IMR-90 (cell line): Measurements from ENCODE around the gene PGR. TPM values are rescaled to one million over a fixed set of nuclear protein-coding genes. Genes with fewer than 3 reads are reported as not detected.

ENCODE experiments used
- ATAC-seq: fragments of 200-7000 bp; cut with Tn5 transposase; 2 replicates; pipeline ENCODE4 v1.9.1; 2020; ENCODE audit warnings: low read depth, mild to moderate bottlenecking, moderate library complexity
- BruUV-seq: library from RNA; stranded (reverse); fragments of 400-500 nt; replicated peaks from 2 replicates; lab custom pipeline; 2021; lab: Mats Ljungman, UMichigan
- CTCF ChIA-PET: fragments of 300-600 bp; formaldehyde crosslinking; extraction: SDS; loops from one replicate; lab custom pipeline; 2021; ENCODE audit warnings: antibody characterized with exemption; lab: Yijun Ruan, JAX
- POLR2A ChIA-PET: fragments of 300-600 bp; sonication (Branson Sonifier 250); formaldehyde crosslinking; loops from one replicate; lab custom pipeline; 2022; ENCODE audit warnings: antibody characterized with exemption; ENCODE audit not compliant: unreplicated experiment; lab: Charles Lee
- DNase-seq: peaks from one replicate; pipeline ENCODE4 v3.0.0; 2013
- H2AFZ ChIP-seq: replicated peaks from 2 replicates; pipeline ENCODE3; 2013; ENCODE audit warnings: low read length, mild to moderate bottlenecking; ENCODE audit not compliant: poor library complexity
- H2AK5ac ChIP-seq: 2 replicates; pipeline ENCODE4 v1.6.1; 2013; ENCODE audit warnings: low read depth, low read length, inconsistent platforms
- H2AK9ac ChIP-seq: replicated peaks from 2 replicates; pipeline ENCODE3; 2013; ENCODE audit warnings: mild to moderate bottlenecking, low read depth, low read length, moderate library complexity; ENCODE audit not compliant: poor library complexity
- H2BK120ac ChIP-seq: 2 replicates; pipeline ENCODE4 v1.6.1; 2013; ENCODE audit warnings: low read depth, low read length, inconsistent platforms
- H2BK15ac ChIP-seq: 3 replicates; pipeline ENCODE4 v1.6.1; 2013; ENCODE audit warnings: low read depth, low read length, inconsistent platforms
- H2BK20ac ChIP-seq: 2 replicates; pipeline ENCODE4 v1.6.1; 2013; ENCODE audit warnings: low read depth, mild to moderate bottlenecking, inconsistent platforms, low read length, moderate library complexity
- H2BK5ac ChIP-seq: 2 replicates; pipeline ENCODE4 v1.6.1; 2013; ENCODE audit warnings: mild to moderate bottlenecking, low read depth, low read length, inconsistent platforms; ENCODE audit not compliant: poor library complexity, severe bottlenecking
- H3K14ac ChIP-seq: replicated peaks from 2 replicates; pipeline ENCODE4 v1.6.1; 2013; ENCODE audit warnings: low read depth, low read length, inconsistent platforms
- H3K18ac ChIP-seq: 2 replicates; pipeline ENCODE4 v1.6.1; 2013; ENCODE audit warnings: low read depth, low read length, control low read depth
- H3K23ac ChIP-seq: 2 replicates; pipeline ENCODE4 v1.6.1; 2013; ENCODE audit warnings: low read depth, low read length, inconsistent platforms
- H3K27ac ChIP-seq: 2 replicates; pipeline ENCODE4 v1.5.1; 2013; ENCODE audit warnings: mild to moderate bottlenecking, control low read depth, low read length; ENCODE audit not compliant: insufficient read depth
- H3K27me3 ChIP-seq: 2 replicates; pipeline ENCODE4 v1.6.1; 2013; ENCODE audit warnings: low read length; ENCODE audit not compliant: control insufficient read depth, insufficient read depth
- H3K36me3 ChIP-seq: 2 replicates; pipeline ENCODE4 v1.6.1; 2013; ENCODE audit warnings: low read length, mixed read lengths; ENCODE audit not compliant: control insufficient read depth, insufficient read depth
- H3K4ac ChIP-seq: 2 replicates; pipeline ENCODE4 v1.6.1; 2013; ENCODE audit warnings: low read depth, low read length, inconsistent platforms
- H3K4me1 ChIP-seq: 2 replicates; pipeline ENCODE4 v1.6.1; 2013; ENCODE audit warnings: low read length, mixed read lengths; ENCODE audit not compliant: control insufficient read depth, insufficient read depth
- H3K4me2 ChIP-seq: 2 replicates; pipeline ENCODE4 v1.6.1; 2013; ENCODE audit warnings: low read depth, mild to moderate bottlenecking, control low read depth, low read length, moderate library complexity
- H3K4me3 ChIP-seq: 2 replicates; pipeline ENCODE4 v1.5.1; 2013; ENCODE audit warnings: low read depth, mild to moderate bottlenecking, control low read depth, low read length, moderate library complexity; ENCODE audit not compliant: insufficient read depth
- H3K56ac ChIP-seq: 2 replicates; pipeline ENCODE4 v1.6.1; 2013; ENCODE audit warnings: low read length, inconsistent platforms; ENCODE audit not compliant: insufficient read depth; ENCODE audit errors: extremely low read depth
- H3K79me1 ChIP-seq, 2 experiments: 2 replicates each; pipeline ENCODE4 v1.6.1; 2013; ENCODE audit warnings: low read length in 2 of 2, inconsistent platforms in 1 of 2, low read depth in 1 of 2
- H3K9ac ChIP-seq: 2 replicates; pipeline ENCODE4 v1.6.1; 2013; ENCODE audit warnings: low read depth, low read length, control low read depth
- H3K9me1 ChIP-seq: 2 replicates; pipeline ENCODE4 v1.6.1; 2013; ENCODE audit warnings: low read length, inconsistent platforms; ENCODE audit not compliant: insufficient read depth
- H3K9me3 ChIP-seq: 2 replicates; pipeline ENCODE4 v1.6.1; 2013; ENCODE audit warnings: low read length; ENCODE audit not compliant: control insufficient read depth, insufficient read depth
- H4K20me1 ChIP-seq: 2 replicates; pipeline ENCODE4 v1.6.1; 2013; ENCODE audit warnings: low read length, inconsistent platforms; ENCODE audit not compliant: insufficient read depth
- H4K5ac ChIP-seq: 2 replicates; pipeline ENCODE4 v1.6.1; 2013; ENCODE audit warnings: mild to moderate bottlenecking, low read depth, low read length, control low read depth
- H4K8ac ChIP-seq, 2 experiments: 2 replicates each; pipeline ENCODE4 v1.6.1; 2013; ENCODE audit warnings: low read depth in 2 of 2, low read length in 2 of 2, control low read depth in 1 of 2, inconsistent platforms in 1 of 2
- H4K91ac ChIP-seq: 2 replicates; pipeline ENCODE4 v1.6.1; 2013; ENCODE audit warnings: low read depth, low read length, inconsistent platforms; ENCODE audit not compliant: insufficient read depth
- BHLHE40 ChIP-seq: fragments of 150-350 bp; IDR thresholded peaks from 2 replicates; pipeline ENCODE4 v1.6.1; 2016; ENCODE audit warnings: mild to moderate bottlenecking, low read depth, low read length
- CEBPB ChIP-seq: IDR thresholded peaks from 2 replicates; pipeline ENCODE4 v1.6.1; 2012; ENCODE audit warnings: low read depth, low read length, improper control_type of control experiment
- CTCF ChIP-seq: conservative IDR thresholded peaks from 2 replicates; pipeline ENCODE4 v1.5.1; 2012; ENCODE audit warnings: mild to moderate bottlenecking, low read depth, low read length, improper control_type of control experiment
- FOS ChIP-seq: fragments of 150-350 bp; IDR thresholded peaks from 2 replicates; pipeline ENCODE4 v1.6.1; 2016; ENCODE audit warnings: low read depth, low read length
- MAFK ChIP-seq: IDR thresholded peaks from 2 replicates; pipeline ENCODE4 v1.6.1; 2012; ENCODE audit warnings: low read depth, low read length, improper control_type of control experiment
- MAZ ChIP-seq: IDR thresholded peaks from 2 replicates; pipeline ENCODE4 v1.6.1; 2012; ENCODE audit warnings: low read depth, mild to moderate bottlenecking, low read length, improper control_type of control experiment, moderate library complexity, borderline replicate concordance
- POLR2A ChIP-seq: IDR thresholded peaks from 2 replicates; pipeline ENCODE4 v1.6.1; 2012; ENCODE audit warnings: mild to moderate bottlenecking, low read depth, low read length
- RAD21 ChIP-seq: IDR thresholded peaks from 2 replicates; pipeline ENCODE4 v1.6.1; 2012; ENCODE audit warnings: low read length, improper control_type of control experiment
- SMC3 ChIP-seq: fragments of 150-350 bp; IDR thresholded peaks from 2 replicates; pipeline ENCODE4 v1.6.1; 2016; ENCODE audit warnings: low read depth, mild to moderate bottlenecking, antibody characterized with exemption, low read length, moderate library complexity
- USF2 ChIP-seq: fragments of 150-350 bp; IDR thresholded peaks from 2 replicates; pipeline ENCODE4 v1.6.1; 2017; ENCODE audit warnings: mild to moderate bottlenecking, antibody characterized with exemption, low read length, low read depth
- WGBS, 2 experiments: methylation state at CpG; one replicate each; pipeline versions ENCODE4 v1.1.5 to v1.1.7; 2013; ENCODE audit warnings: missing lambda C conversion rate in 2 of 2; ENCODE audit not compliant: insufficient read length in 1 of 2; ENCODE audit errors: extremely low coverage in 2 of 2; 5-methylcytosine and 5-hydroxymethylcytosine counted together
- dilution Hi-C: fragments of 300-500 bp; cut with HindIII; formaldehyde crosslinking; loops from one replicate; pipeline ENCODE4 v1.14.3; 2018; ENCODE audit warnings: low sequenced_read_pairs; ENCODE audit not compliant: unreplicated experiment
- in situ Hi-C: fragments of 300-500 bp; cut with MboI; formaldehyde crosslinking; loops from 3 replicates; pipeline ENCODE4 v1.14.3; 2019; ENCODE audit warnings: low sequenced_read_pairs, inconsistent platforms, mixed read lengths
- intact Hi-C: fragments of 100-400 bp; cut with micrococcal nuclease; formaldehyde crosslinking; loops from 2 replicates; pipeline ENCODE4 v1.10.0; 2022
- polyA plus RNA-seq, 3 experiments: library from polyadenylated mRNA; depleted of rRNA; stranded (reverse); fragments of >200 nt; gene quantifications; 2 replicates each; pipeline ENCODE4 v1.2.3, GENCODE V29; 2012; ENCODE audit warnings: low replicate concordance in 1 of 3
- total RNA-seq: library from RNA; depleted of rRNA; stranded (reverse); fragments of >200 nt; gene quantifications from 2 replicates; pipeline ENCODE4 v1.2.3, GENCODE V29; 2012
- TF ChIP-seq, protein P1 (sequence below): fragments of 150-350 bp; IDR thresholded peaks from 2 replicates; pipeline ENCODE4 v1.6.1; 2016; ENCODE audit warnings: low read depth, mild to moderate bottlenecking, low read length, moderate library complexity, borderline replicate concordance

The PGR gene
- total and polyA plus RNA-seq, 2 of the 4 experiments (the other 2 are of a cell fraction), result under 0.01 TPM; not detected in 1

- H3K9me1 ChIP-seq, result no peaks in the 10 kb centered on the region
- no peak overlapping the region for H2AK9ac ChIP-seq
- no peak overlapping the region for H3K18ac ChIP-seq
- no peak overlapping the region for H3K23ac ChIP-seq
- no peak overlapping the region for H2BK20ac ChIP-seq
- no peaks in the 10 kb centered on the region for H3K79me1 ChIP-seq
- no peak overlapping the region for H4K5ac ChIP-seq
- H2BK15ac ChIP-seq, result no peak overlapping the region
- no peak overlapping the region for H3K4me3 ChIP-seq
- intact Hi-C loops (no loop called here), dilution Hi-C loops (no loop called here), in situ Hi-C loops (no loop called here)
- no peak overlapping the region for H2AFZ ChIP-seq
- no peaks in the 10 kb centered on the region for H4K20me1 ChIP-seq
- no peak for TF ChIP-seq USF2
- TF ChIP-seq RAD21, result no peak
- TF ChIP-seq, protein P1, sequence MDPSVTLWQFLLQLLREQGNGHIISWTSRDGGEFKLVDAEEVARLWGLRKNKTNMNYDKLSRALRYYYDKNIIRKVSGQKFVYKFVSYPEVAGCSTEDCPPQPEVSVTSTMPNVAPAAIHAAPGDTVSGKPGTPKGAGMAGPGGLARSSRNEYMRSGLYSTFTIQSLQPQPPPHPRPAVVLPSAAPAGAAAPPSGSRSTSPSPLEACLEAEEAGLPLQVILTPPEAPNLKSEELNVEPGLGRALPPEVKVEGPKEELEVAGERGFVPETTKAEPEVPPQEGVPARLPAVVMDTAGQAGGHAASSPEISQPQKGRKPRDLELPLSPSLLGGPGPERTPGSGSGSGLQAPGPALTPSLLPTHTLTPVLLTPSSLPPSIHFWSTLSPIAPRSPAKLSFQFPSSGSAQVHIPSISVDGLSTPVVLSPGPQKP, result no peak
- no peak for TF ChIP-seq SMC3
- TF ChIP-seq CEBPB, result no peak
- TF ChIP-seq MAFK, result no peak
- no peak for TF ChIP-seq BHLHE40
- no peak for TF ChIP-seq MAZ
- TF ChIP-seq FOS, result no peak
- TF ChIP-seq POLR2A, result no peak
- TF ChIP-seq CTCF, result no peak
- no peak overlapping the region for H3K56ac ChIP-seq
- no peak overlapping the region for H3K4ac ChIP-seq
- H3K36me3 ChIP-seq, result no peaks in the 10 kb centered on the region
- H2AK5ac ChIP-seq, result no peak overlapping the region
- no peak overlapping the region for H4K91ac ChIP-seq
- no peak overlapping the region for H2BK120ac ChIP-seq
- WGBS, 2 experiments, result no CpG with 5 or more reads among the region's 2 CpGs
- no peak overlapping the region for H3K27ac ChIP-seq
- H4K8ac ChIP-seq, result no peak overlapping the region
- H3K4me2 ChIP-seq, result no peak overlapping the region
- H3K9me3 ChIP-seq, result no peaks in the 10 kb centered on the region
- H3K4me1 ChIP-seq, result no peaks in the 10 kb centered on the region
- CTCF ChIA-PET, result no interaction called here
- ATAC-seq (no peak), DNase-seq (no peak)
- BruUV-seq, result no TSS peak
- no peak overlapping the region for H2BK5ac ChIP-seq
- H3K14ac ChIP-seq, result no peak overlapping the region
- H3K9ac ChIP-seq, result no peak overlapping the region
- POLR2A ChIA-PET, result no interaction called here
- no peaks in the 10 kb centered on the region for H3K27me3 ChIP-seq
These were observed 82.7 kb downstream of the PGR start for GRCh38 chr11:101046947-101047346.
